HL-60 (cell line): ENCODE results near the gene ITGB2.

Experiments
- GABPA ChIP-seq: IDR thresholded peaks from 2 replicates; pipeline ENCODE4 v1.6.1; 2012; ENCODE audit warnings: low read depth
- TF ChIP-seq, protein P1 (sequence below): IDR thresholded peaks from one replicate; pipeline ENCODE4 v1.5.1; 2011; ENCODE audit warnings: low read length, control low read depth, inconsistent platforms; ENCODE audit not compliant: insufficient read depth
- TF ChIP-seq, protein P2 (sequence below): IDR thresholded peaks from 2 replicates; pipeline ENCODE4 v1.6.1; 2012; ENCODE audit warnings: low read depth; ENCODE audit not compliant: insufficient replicate concordance

DNA sequence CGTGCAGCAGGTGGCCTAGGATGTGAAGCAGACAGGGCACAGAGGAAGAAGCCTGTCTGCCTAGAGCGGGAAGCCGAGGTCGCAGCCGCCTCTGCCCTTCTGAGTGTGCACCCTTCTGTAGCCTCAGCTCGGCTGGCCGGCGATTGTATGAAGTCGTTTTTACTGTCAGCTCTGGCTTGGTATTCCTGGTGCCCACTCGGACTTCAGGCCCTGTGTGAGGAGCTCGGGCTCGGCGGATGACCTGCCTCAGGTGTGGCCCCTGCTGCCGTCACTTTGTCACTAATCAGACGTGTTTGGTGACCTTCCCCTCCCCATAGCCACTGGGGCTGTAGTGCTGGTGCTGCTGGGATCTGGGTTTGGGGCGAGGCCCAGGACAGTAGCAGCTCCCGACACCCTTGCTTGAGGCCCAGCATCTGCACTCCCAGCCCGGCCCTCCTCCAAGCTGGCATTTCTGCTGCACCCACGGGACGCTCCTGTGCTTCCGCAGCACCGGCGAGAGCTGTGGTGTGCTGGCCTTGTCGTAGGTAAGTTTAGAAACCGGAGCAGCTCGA is 37.3 kb upstream of the ITGB2 start:
- TF ChIP-seq, protein P1, sequence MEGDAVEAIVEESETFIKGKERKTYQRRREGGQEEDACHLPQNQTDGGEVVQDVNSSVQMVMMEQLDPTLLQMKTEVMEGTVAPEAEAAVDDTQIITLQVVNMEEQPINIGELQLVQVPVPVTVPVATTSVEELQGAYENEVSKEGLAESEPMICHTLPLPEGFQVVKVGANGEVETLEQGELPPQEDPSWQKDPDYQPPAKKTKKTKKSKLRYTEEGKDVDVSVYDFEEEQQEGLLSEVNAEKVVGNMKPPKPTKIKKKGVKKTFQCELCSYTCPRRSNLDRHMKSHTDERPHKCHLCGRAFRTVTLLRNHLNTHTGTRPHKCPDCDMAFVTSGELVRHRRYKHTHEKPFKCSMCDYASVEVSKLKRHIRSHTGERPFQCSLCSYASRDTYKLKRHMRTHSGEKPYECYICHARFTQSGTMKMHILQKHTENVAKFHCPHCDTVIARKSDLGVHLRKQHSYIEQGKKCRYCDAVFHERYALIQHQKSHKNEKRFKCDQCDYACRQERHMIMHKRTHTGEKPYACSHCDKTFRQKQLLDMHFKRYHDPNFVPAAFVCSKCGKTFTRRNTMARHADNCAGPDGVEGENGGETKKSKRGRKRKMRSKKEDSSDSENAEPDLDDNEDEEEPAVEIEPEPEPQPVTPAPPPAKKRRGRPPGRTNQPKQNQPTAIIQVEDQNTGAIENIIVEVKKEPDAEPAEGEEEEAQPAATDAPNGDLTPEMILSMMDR = no peak
- TF ChIP-seq, protein P2, sequence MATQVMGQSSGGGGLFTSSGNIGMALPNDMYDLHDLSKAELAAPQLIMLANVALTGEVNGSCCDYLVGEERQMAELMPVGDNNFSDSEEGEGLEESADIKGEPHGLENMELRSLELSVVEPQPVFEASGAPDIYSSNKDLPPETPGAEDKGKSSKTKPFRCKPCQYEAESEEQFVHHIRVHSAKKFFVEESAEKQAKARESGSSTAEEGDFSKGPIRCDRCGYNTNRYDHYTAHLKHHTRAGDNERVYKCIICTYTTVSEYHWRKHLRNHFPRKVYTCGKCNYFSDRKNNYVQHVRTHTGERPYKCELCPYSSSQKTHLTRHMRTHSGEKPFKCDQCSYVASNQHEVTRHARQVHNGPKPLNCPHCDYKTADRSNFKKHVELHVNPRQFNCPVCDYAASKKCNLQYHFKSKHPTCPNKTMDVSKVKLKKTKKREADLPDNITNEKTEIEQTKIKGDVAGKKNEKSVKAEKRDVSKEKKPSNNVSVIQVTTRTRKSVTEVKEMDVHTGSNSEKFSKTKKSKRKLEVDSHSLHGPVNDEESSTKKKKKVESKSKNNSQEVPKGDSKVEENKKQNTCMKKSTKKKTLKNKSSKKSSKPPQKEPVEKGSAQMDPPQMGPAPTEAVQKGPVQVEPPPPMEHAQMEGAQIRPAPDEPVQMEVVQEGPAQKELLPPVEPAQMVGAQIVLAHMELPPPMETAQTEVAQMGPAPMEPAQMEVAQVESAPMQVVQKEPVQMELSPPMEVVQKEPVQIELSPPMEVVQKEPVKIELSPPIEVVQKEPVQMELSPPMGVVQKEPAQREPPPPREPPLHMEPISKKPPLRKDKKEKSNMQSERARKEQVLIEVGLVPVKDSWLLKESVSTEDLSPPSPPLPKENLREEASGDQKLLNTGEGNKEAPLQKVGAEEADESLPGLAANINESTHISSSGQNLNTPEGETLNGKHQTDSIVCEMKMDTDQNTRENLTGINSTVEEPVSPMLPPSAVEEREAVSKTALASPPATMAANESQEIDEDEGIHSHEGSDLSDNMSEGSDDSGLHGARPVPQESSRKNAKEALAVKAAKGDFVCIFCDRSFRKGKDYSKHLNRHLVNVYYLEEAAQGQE = no peak
- TF ChIP-seq GABPA = no peak
